Effector CD4-positive, alpha-beta T cell (primary cell): ENCODE results near the gene CTIF.

Source experiments
- DNase-seq: peaks from one replicate; pipeline ENCODE4 v3.0.0-alpha.2; 2020

CTIF gene

GRCh38 chr18:48689548-48689947 is 150.7 kb downstream of the CTIF start:
- no peak for DNase-seq

GRCh38 chr18:48690494-48690893 is 151.7 kb downstream of the CTIF start:
- no peak for DNase-seq

- DNase-seq: no peak
These were observed 154.2 kb downstream of the CTIF start for GRCh38 chr18:48693006-48693405.

GRCh38 chr18:48693625-48694262 is 154.9 kb downstream of the CTIF start:
- no peak for DNase-seq

GRCh38 chr18:48694295-48694694 is 155.5 kb downstream of the CTIF start:
- DNase-seq: no peak

- no peak for DNase-seq
These were observed 156.8 kb downstream of the CTIF start for GRCh38 chr18:48695671-48696070.

GRCh38 chr18:48696218-48696617 is 157.4 kb downstream of the CTIF start:
- DNase-seq: no peak

- no peak for DNase-seq
These were observed 158.6 kb downstream of the CTIF start for GRCh38 chr18:48697441-48697840.

- no peak for DNase-seq
These were observed 159.9 kb downstream of the CTIF start for GRCh38 chr18:48698707-48699106.

- DNase-seq: no peak
These were observed 160.9 kb downstream of the CTIF start for GRCh38 chr18:48699761-48700160.

- no peak for DNase-seq
These were observed 161.6 kb downstream of the CTIF start for GRCh38 chr18:48700446-48700845.

- DNase-seq: no peak
These were observed 163.7 kb downstream of the CTIF start for GRCh38 chr18:48702346-48703027.

GRCh38 chr18:48703028-48703386 is 164.2 kb downstream of the CTIF start:
- no peak for DNase-seq

- no peak for DNase-seq
These were observed 164.6 kb downstream of the CTIF start for GRCh38 chr18:48703418-48703817.

GRCh38 chr18:48705043-48705442 is 166.2 kb downstream of the CTIF start:
- DNase-seq: no peak

GRCh38 chr18:48705531-48705930 is 166.7 kb downstream of the CTIF start:
- no peak for DNase-seq

- no peak for DNase-seq
These were observed 167.9 kb downstream of the CTIF start for GRCh38 chr18:48706731-48707130.

- DNase-seq: no peak
These were observed 168.9 kb downstream of the CTIF start for GRCh38 chr18:48707636-48708296.

GRCh38 chr18:48708807-48709206 is 170.0 kb downstream of the CTIF start:
- DNase-seq: no peak

GRCh38 chr18:48709371-48710062 is 170.7 kb downstream of the CTIF start:
- no peak for DNase-seq

GRCh38 chr18:48711651-48712486 is 173.0 kb downstream of the CTIF start:
- DNase-seq: no peak

GRCh38 chr18:48713309-48713708 is 174.5 kb downstream of the CTIF start:
- DNase-seq: no peak

GRCh38 chr18:48714873-48715272 is 176.0 kb downstream of the CTIF start:
- DNase-seq: no peak
